NCI-H1417 treated with DMSO at 0.1 percent for 48 hours (cell line): Measurements from ENCODE around the gene IGSF5.
"Not testable (repeated sequence)": the region's sequence is repeated elsewhere in the genome, so short reads cannot be mapped to it uniquely, and the experiment has no call there.

Source experiments
- DNase-seq: peaks from one replicate; lab custom pipeline; 2025; lab: John Stamatoyannopoulos, UW

Gene IGSF5

GRCh38 chr21:39739531-39739930 is 5.5 kb upstream of the IGSF5 start:
- not testable (repeated sequence) for DNase-seq

GRCh38 chr21:39742561-39742960 is 2.4 kb upstream of the IGSF5 start:
- DNase-seq: not testable (repeated sequence)

GRCh38 chr21:39745332-39745731 is 349 bp downstream of the IGSF5 start:
- not testable (repeated sequence) for DNase-seq

GRCh38 chr21:39750670-39751069 is 5.7 kb downstream of the IGSF5 start:
- no peak for DNase-seq

GRCh38 chr21:39754811-39755210 is 9.8 kb downstream of the IGSF5 start:
- DNase-seq: no peak

- no peak for DNase-seq
Measured at GRCh38 chr21:39756285-39756684, 11.3 kb downstream of the IGSF5 start.

GRCh38 chr21:39763272-39763970 is 18.4 kb downstream of the IGSF5 start:
- DNase-seq: no peak

- no peak for DNase-seq
Measured at GRCh38 chr21:39774227-39774626, 29.2 kb downstream of the IGSF5 start.

- no peak for DNase-seq
Measured at GRCh38 chr21:39775816-39776215, 30.8 kb downstream of the IGSF5 start.

GRCh38 chr21:39776589-39776988 is 31.6 kb downstream of the IGSF5 start:
- no peak for DNase-seq

GRCh38 chr21:39781331-39781730 is 36.3 kb downstream of the IGSF5 start:
- DNase-seq: no peak

- DNase-seq: no peak
Measured at GRCh38 chr21:39788383-39788782, 43.4 kb downstream of the IGSF5 start.

GRCh38 chr21:39796466-39796865 is 51.5 kb downstream of the IGSF5 start:
- no peak for DNase-seq

GRCh38 chr21:39799178-39799577 is 54.2 kb downstream of the IGSF5 start:
- DNase-seq: no peak

- no peak for DNase-seq
Measured at GRCh38 chr21:39800311-39800710, 55.3 kb downstream of the IGSF5 start.

- no peak for DNase-seq
Measured at GRCh38 chr21:39802217-39802616, 57.2 kb downstream of the IGSF5 start.

- DNase-seq: no peak
Measured at GRCh38 chr21:39803393-39803792, 58.4 kb downstream of the IGSF5 start.

- no peak for DNase-seq
Measured at GRCh38 chr21:39804240-39804639, 59.3 kb downstream of the IGSF5 start.

GRCh38 chr21:39805983-39806382 is 61.0 kb downstream of the IGSF5 start:
- DNase-seq: no peak

GRCh38 chr21:39807738-39808137 is 62.8 kb downstream of the IGSF5 start:
- DNase-seq: no peak

GRCh38 chr21:39809936-39810335 is 65.0 kb downstream of the IGSF5 start:
- no peak for DNase-seq

GRCh38 chr21:39812983-39813382 is 68.0 kb downstream of the IGSF5 start:
- DNase-seq: no peak

- no peak for DNase-seq
Measured at GRCh38 chr21:39818557-39818956, 73.6 kb downstream of the IGSF5 start.

GRCh38 chr21:39822042-39822441 is 77.1 kb downstream of the IGSF5 start:
- DNase-seq: no peak
